ENCODE data around the gene TXN. TPM values are rescaled to one million over a fixed set of nuclear protein-coding genes. Genes with fewer than 3 reads are reported as not detected.
"Not testable (repeated sequence)": the region's sequence is repeated elsewhere in the genome, so short reads cannot be mapped to it uniquely, and the experiment has no call there.

TXN gene
- total RNA-seq, 1 experiment from 2014 or later = 704 TPM

- DNase-seq (ENCODE audit: low read depth) = no peak
These were observed 48.3 kb downstream of the TXN start, which contains the start of gene C9orf152 for GRCh38 chr9:110208031-110208430. Gene C9orf152 (minus strand): TSS chr9:110208159. CDS start chr9:110207579, 580 bp downstream.

- DNase-seq (ENCODE audit: low read depth) = no peak
These were observed 49.2 kb downstream of the TXN start for GRCh38 chr9:110207071-110207641.

DNA sequence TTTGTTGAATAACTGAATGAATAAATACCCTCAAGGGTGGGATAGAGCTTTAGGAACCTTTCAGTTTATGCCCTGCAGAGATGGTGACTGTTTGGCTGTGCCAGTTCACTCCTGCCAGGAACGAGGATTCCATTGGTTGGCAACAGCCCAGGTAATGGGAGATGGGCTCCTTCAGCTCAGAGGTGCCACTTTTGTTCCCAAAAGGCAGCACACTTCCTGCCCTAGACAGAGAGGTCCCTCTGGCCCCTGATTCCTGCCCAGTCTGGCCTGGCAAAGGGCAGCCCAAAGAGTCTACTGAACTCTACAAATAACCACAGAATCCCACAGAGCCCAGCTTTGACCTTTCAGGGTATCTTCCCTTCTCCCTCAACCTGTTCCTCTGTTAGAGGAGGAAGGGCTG lies 49.9 kb downstream of the TXN start:
- DNase-seq (ENCODE audit: low read depth) = no peak

DNA sequence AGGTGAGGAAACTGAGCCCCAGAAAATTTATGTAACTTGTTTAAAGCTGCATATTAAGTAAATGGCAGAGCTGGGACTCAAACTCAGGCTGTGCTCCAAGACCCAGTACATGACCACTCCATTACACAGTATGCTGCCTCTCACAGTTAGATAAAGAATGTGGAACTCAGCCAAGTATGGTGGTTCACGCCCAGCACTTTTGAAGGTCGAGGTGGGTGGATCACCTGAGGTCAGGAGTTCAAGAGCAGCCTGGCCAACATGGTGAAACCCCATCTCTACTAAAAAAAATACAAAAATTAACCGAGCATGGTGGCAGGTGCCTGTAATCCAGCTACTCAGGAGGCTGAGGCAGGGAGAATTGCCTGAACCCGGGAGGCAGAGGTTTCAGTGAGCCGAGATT lies 50.7 kb downstream of the TXN start:
- DNase-seq (ENCODE audit: low read depth) = not testable (repeated sequence)

- no peak for DNase-seq (ENCODE audit: low read depth)
These were observed 54.1 kb downstream of the TXN start for GRCh38 chr9:110202232-110202631.

DNA sequence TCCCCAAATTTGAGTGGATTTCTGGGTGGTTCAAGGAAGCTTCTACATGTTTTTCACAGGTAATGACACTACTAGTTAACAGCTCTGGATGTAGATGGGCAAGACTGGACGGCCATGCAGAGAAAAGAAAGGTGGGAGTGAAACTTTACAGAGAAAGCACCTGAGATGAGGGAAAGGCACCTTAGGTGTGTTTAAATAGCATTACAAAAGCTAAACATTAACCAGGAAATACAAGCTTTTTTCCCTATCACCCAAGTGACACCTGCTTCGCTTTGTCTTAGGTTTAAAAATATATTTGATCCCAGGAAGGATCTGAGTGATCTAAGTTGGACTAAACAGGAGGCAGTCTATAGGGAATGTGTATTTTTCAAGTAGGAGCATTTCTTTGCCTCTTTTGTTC lies 56.7 kb downstream of the TXN start:
- DNase-seq (ENCODE audit: low read depth) = no peak

- no peak for DNase-seq (ENCODE audit: low read depth)
These were observed 58.0 kb downstream of the TXN start for GRCh38 chr9:110198357-110198756.

DNA sequence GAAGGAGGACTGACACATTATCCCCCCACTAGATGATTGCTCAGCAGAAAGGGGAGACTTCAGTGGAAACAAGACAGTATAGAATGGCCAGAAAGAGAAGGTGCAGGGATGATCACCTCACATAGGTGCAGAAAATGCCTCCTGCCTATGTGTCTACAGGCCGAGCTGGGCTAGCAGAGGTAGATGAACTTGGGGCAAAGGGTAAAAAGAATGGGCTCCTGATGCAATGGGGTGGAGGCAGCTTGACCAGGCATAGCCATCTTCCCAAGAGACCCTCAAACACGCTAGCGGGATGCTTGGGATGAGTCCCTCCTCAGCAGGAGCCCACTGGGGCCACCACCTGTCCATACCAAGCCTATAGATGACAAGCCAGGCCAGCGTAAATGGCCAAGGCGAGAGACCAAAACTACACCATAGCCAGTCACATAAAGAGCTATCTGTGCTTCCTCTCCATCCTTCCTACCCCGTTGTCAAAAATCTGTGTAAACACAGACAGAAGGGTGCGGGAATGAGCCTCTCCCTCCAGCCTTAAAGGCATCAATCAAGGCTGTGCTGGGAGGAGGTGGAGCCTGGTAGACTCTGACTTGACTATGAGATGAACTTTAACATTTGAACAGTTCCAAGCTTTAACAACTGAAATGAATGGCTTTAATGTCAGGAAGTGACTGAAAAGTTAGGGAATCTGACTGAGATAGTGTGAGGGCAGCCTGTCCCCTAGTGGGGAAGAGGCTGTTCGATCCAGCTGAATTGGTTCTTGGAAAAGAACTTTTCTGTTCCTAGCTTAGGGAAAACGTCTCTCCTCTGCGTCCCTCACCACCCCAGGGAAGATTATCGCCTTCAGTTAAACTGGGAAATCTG lies 58.7 kb downstream of the TXN start:
- DNase-seq (ENCODE audit: low read depth) = no peak

DNA sequence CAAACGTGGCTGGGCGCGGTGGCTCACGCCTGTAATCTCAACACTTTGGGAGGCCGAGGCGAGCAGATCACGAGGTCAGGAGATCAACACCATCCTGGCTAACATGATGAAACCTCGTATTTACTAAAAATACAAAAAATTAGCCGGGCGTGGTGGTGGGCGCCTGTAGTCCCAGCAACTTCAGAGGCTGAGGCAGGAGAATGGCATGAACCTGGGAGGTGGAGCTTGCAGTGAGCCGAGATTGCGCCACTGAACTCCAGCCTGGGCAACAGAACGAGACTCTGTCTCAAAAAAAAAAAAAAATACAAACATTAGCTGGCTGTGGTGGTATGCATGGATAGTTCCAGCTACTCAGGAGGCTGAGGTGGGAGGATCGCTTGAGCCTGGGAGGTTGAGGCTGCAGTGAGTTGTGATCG lies 60.2 kb downstream of the TXN start:
- DNase-seq (ENCODE audit: low read depth) = not testable (repeated sequence)

Other genes with a start within 250 kb of the TXN start
- gene C9orf152, start 48.3 kb downstream of the TXN start, total RNA-seq (2014; rRNA removed; shearing (Covaris generic)) = not detected in 2 replicates
- gene TXNDC8, start 81.4 kb upstream of the TXN start, total RNA-seq (2014; rRNA removed; shearing (Covaris generic)) = not detected in 2 replicates

All from Daoy (cell line).